ENCODE measurements around the gene MTMR1. TPM values are rescaled to one million over a fixed set of nuclear protein-coding genes. Genes with fewer than 3 reads are reported as not detected.

The MTMR1 gene
- total RNA-seq, 1 donor from 2014 or later, result 52.6 TPM

DNA sequence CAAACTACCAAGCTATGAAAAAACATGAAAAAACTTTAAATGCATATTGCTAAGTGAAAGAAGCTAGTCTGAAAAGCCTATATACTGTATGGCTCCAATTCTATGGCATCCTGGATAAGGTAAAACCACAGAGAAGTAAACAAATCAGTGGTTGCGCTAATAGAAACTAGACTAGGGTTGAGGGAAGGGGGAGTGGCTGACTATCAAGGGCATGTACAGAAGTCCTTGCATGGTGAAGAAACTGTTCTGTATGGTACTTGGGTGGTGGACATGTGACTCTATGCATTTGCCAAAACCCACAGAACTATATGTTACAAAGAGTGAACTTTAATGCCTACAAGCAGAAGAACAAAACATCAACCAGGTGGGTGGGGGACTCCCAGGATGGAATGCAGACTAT lies 96.8 kb downstream of the MTMR1 start:
- H3K4me1 Mint-ChIP-seq, result no peaks in the 10 kb centered on the region
- peaks cover 51% of the 10 kb centered on the region for H3K36me3 Mint-ChIP-seq (ENCODE audit: low read depth)
- ChIA-PET CTCF (no interaction called here), POLR2A (no interaction called here)
- H3K27me3 Mint-ChIP-seq, result no peaks in the 10 kb centered on the region
- H3K4me3 Mint-ChIP-seq, result no peak overlapping the region
- no peak for TF ChIP-seq CTCF (IDR thresholded peaks at IDR 0.05)
- no peaks in the 10 kb centered on the region for H3K9me3 Mint-ChIP-seq
- no peak for ATAC-seq (ENCODE audit: low read depth)
- H3K27ac Mint-ChIP-seq, result no peak overlapping the region
- no peak for DNase-seq
- intact Hi-C loops (cut with micrococcal nuclease), result no loop called here

- intact Hi-C loops (cut with micrococcal nuclease), result no loop called here
- no peaks in the 10 kb centered on the region for H3K27me3 Mint-ChIP-seq
- ATAC-seq (ENCODE audit: low read depth), result no peak
- CTCF ChIA-PET, result no interaction called here
- TF ChIP-seq CTCF (IDR thresholded peaks at IDR 0.05), result no peak
- no peak overlapping the region for H3K27ac Mint-ChIP-seq
- H3K4me3 Mint-ChIP-seq, result no peak overlapping the region
- no peak for DNase-seq
- H3K36me3 Mint-ChIP-seq (ENCODE audit: low read depth), result peaks cover 50% of the 10 kb centered on the region
- no peaks in the 10 kb centered on the region for H3K4me1 Mint-ChIP-seq
- no peaks in the 10 kb centered on the region for H3K9me3 Mint-ChIP-seq
- POLR2A ChIA-PET, result no interaction called here
Observed at GRCh38 chrX:150792949-150793527, 99.8 kb downstream of the MTMR1 start.

DNA sequence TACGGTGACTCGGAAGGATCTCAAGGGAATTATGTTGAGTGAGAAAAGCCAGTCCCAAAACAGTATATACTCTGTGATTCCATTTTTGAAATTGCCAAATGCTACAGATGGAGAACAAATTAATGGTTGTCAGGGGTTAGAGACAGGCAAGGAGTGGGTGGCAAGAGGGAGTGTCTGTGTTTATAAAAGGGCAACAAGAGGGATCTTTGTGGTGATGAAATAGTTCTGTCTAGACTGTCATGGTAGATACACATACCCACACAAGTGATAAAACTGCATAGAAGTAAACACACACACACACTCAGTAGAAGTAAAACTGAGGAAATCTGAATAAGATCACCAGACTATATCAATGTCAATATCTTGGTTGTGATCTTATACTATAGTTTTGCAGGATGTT lies 112.5 kb downstream of the MTMR1 start:
- H3K4me3 Mint-ChIP-seq, result no peak overlapping the region
- CTCF ChIA-PET, result no interaction called here
- peaks cover 14% of the 10 kb centered on the region for H3K36me3 Mint-ChIP-seq (ENCODE audit: low read depth)
- no peaks in the 10 kb centered on the region for H3K9me3 Mint-ChIP-seq
- H3K27ac Mint-ChIP-seq, result no peak overlapping the region
- ATAC-seq (ENCODE audit: low read depth) (no peak), DNase-seq (no peak)
- intact Hi-C loops (cut with micrococcal nuclease), result no loop called here
- no peaks in the 10 kb centered on the region for H3K27me3 Mint-ChIP-seq
- no peaks in the 10 kb centered on the region for H3K4me1 Mint-ChIP-seq
- POLR2A ChIA-PET, result no interaction called here
- no peak for TF ChIP-seq CTCF (IDR thresholded peaks at IDR 0.05)

DNA sequence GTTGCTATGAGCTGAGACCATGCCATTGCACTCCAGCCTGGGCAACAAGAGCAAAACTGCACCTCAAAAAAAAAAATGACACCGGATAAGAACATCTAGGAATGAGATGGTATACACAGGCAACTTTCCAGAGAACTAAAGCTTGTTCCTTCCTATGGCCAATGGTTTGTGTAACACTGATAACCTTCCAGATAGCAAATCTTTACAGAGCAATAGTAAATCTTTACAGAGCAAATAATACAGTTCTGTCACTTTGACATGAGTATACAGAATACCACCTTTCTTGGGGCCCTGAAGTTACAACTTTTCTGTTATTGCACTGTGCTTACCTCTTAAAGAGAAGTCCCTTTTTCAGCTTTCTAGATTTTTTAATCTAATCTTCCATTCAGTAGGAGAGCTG lies 113.6 kb downstream of the MTMR1 start:
- POLR2A ChIA-PET, result no interaction called here
- CTCF ChIA-PET, result no interaction called here

DNA sequence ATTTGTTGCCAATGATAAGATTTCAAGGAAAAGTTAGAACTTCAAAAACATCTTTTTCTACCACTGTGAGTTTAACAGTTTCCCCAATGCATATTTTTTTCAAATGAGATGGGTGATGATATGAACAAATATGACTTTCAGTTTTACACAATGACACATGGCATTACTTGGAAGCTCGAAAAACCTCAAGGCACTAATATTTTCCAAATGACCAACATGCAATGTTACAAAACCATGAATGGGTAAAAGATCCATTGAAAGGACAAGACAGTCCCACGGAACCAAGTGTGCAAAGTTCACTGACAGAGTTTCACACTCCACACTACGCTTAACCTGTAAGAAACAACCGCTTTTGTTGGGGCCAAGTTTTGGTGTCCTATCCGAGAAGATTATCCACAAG lies 120.7 kb downstream of the MTMR1 start:
- no peaks in the 10 kb centered on the region for H3K9me3 Mint-ChIP-seq
- no peak overlapping the region for H3K27ac Mint-ChIP-seq
- ChIA-PET CTCF (no interaction called here), POLR2A (no interaction called here)
- ATAC-seq (ENCODE audit: low read depth), result no peak
- TF ChIP-seq CTCF (IDR thresholded peaks at IDR 0.05), result no peak
- H3K27me3 Mint-ChIP-seq, result no peaks in the 10 kb centered on the region
- no peak for DNase-seq
- peaks cover 5% of the 10 kb centered on the region for H3K4me1 Mint-ChIP-seq
- no peak overlapping the region for H3K4me3 Mint-ChIP-seq
- intact Hi-C loops (cut with micrococcal nuclease), result no loop called here
- H3K36me3 Mint-ChIP-seq (ENCODE audit: low read depth), result peaks cover 17% of the 10 kb centered on the region

More for the DNA sequence above, 113.6 kb downstream of the MTMR1 start:
- TF ChIP-seq CTCF (IDR thresholded peaks at IDR 0.05), result no peak
- DNase-seq (no peak), ATAC-seq (ENCODE audit: low read depth) (no peak)
- no peak overlapping the region for H3K4me3 Mint-ChIP-seq
- intact Hi-C loops (cut with micrococcal nuclease), result no loop called here
- H3K4me1 Mint-ChIP-seq, result no peaks in the 10 kb centered on the region
- peaks cover 11% of the 10 kb centered on the region for H3K36me3 Mint-ChIP-seq (ENCODE audit: low read depth)
- H3K27me3 Mint-ChIP-seq, result no peaks in the 10 kb centered on the region
- H3K9me3 Mint-ChIP-seq, result no peaks in the 10 kb centered on the region
- no peak overlapping the region for H3K27ac Mint-ChIP-seq

Other genes with a start within 250 kb of the MTMR1 start
- 22.0 and 24.4 TPM in 2 replicates for gene MTM1, start 124.8 kb upstream of the MTMR1 start, total RNA-seq
- 12.5 and 12.7 TPM in 2 replicates for gene CD99L2, start 205.3 kb downstream of the MTMR1 start, total RNA-seq

Data from activated B cell treated with CpG ODN at 0.5 μM for 24 hours (primary cell).